Skeletal muscle satellite cell (primary cell): ENCODE results near the gene GNAQ.

ENCODE experiments used
- H3K27me3 ChIP-seq: 2 replicates; pipeline ENCODE4 v1.7.0; 2013; ENCODE audit warnings: low read length; ENCODE audit not compliant: control insufficient read depth, insufficient read depth
- H3K36me3 ChIP-seq: 2 replicates; pipeline ENCODE4 v1.7.0; 2013; ENCODE audit warnings: mild to moderate bottlenecking, control low read depth, low read length; ENCODE audit not compliant: insufficient read depth
- H3K4me1 ChIP-seq: 2 replicates; pipeline ENCODE4 v1.7.0; 2013; ENCODE audit warnings: low read length; ENCODE audit not compliant: control insufficient read depth, insufficient read depth
- H3K4me2 ChIP-seq: 2 replicates; pipeline ENCODE4 v1.7.0; 2013; ENCODE audit warnings: mild to moderate bottlenecking, low read length
- H3K4me3 ChIP-seq: 2 replicates; pipeline ENCODE4 v1.7.0; 2013; ENCODE audit warnings: low read length
- H3K9ac ChIP-seq: 2 replicates; pipeline ENCODE4 v1.7.0; 2013; ENCODE audit warnings: mild to moderate bottlenecking, low read depth, low read length, moderate library complexity
- H3K9me3 ChIP-seq: replicated peaks from 2 replicates; pipeline ENCODE4 v1.7.0; 2013; ENCODE audit warnings: mild to moderate bottlenecking, control low read depth, low read length

The GNAQ gene

DNA sequence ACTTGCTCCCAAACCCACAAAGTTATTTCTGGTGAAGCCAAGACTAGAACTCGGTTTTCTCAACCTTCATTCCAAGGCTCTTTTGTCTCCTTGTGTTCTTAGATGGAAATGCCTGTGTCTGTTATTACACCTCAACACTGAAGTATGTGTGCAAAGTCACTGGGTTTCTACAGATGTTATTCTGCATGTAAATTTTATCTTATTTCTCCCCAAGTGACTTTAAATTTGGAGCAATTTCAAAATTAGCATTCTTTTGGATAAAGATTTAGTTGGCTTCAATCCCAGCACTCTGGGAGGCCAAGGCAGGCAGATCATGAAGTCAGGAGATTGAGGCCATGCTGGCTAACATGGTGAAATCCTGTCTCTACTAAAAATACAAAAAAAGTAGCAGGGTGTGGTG is 279.1 kb downstream of the GNAQ start:
- peak overlapping the region; percentile 3 for H3K4me2 ChIP-seq
- H3K9me3 ChIP-seq, result peaks cover 8% of the 10 kb centered on the region
- no peaks in the 10 kb centered on the region for H3K27me3 ChIP-seq
- H3K4me1 ChIP-seq, result peaks cover 34% of the 10 kb centered on the region
- no peak overlapping the region for H3K9ac ChIP-seq
- no peaks in the 10 kb centered on the region for H3K36me3 ChIP-seq
- H3K4me3 ChIP-seq, result no peak overlapping the region

GRCh38 chr9:77751341-77752091 is 280.1 kb downstream of the GNAQ start:
- H3K9me3 ChIP-seq, result peaks cover 4% of the 10 kb centered on the region
- H3K36me3 ChIP-seq, result no peaks in the 10 kb centered on the region
- H3K9ac ChIP-seq, result peak overlapping the region; percentile 37
- no peak overlapping the region for H3K4me3 ChIP-seq
- H3K4me1 ChIP-seq, result peaks cover 34% of the 10 kb centered on the region
- H3K27me3 ChIP-seq, result no peaks in the 10 kb centered on the region
- no peak overlapping the region for H3K4me2 ChIP-seq

GRCh38 chr9:77750981-77751340 is 280.6 kb downstream of the GNAQ start:
- Histone ChIP-seq H3K9ac (peak overlapping the region; percentile 37), H3K4me1 (peaks cover 34% of the 10 kb centered on the region), H3K4me3 (no peak overlapping the region), H3K9me3 (no peaks in the 10 kb centered on the region), H3K4me2 (peak overlapping the region; percentile 21), H3K27me3 (no peaks in the 10 kb centered on the region), H3K36me3 (no peaks in the 10 kb centered on the region)

GRCh38 chr9:77750284-77750683 is 281.3 kb downstream of the GNAQ start:
- H3K36me3 ChIP-seq, result no peaks in the 10 kb centered on the region
- no peaks in the 10 kb centered on the region for H3K27me3 ChIP-seq
- H3K9ac ChIP-seq, result peak overlapping the region; percentile 37
- H3K4me1 ChIP-seq, result peaks cover 34% of the 10 kb centered on the region
- H3K4me3 ChIP-seq, result no peak overlapping the region
- no peaks in the 10 kb centered on the region for H3K9me3 ChIP-seq
- H3K4me2 ChIP-seq, result peak overlapping the region; percentile 31

- no peaks in the 10 kb centered on the region for H3K36me3 ChIP-seq
- H3K4me2 ChIP-seq, result no peak overlapping the region
- peaks cover 39% of the 10 kb centered on the region for H3K4me1 ChIP-seq
- H3K9me3 ChIP-seq, result no peaks in the 10 kb centered on the region
- no peaks in the 10 kb centered on the region for H3K27me3 ChIP-seq
- H3K9ac ChIP-seq, result no peak overlapping the region
- H3K4me3 ChIP-seq, result no peak overlapping the region
Measured at GRCh38 chr9:77748214-77748772, 283.3 kb downstream of the GNAQ start.

- H3K4me2 ChIP-seq, result no peak overlapping the region
- no peaks in the 10 kb centered on the region for H3K9me3 ChIP-seq
- no peaks in the 10 kb centered on the region for H3K27me3 ChIP-seq
- H3K9ac ChIP-seq, result no peak overlapping the region
- H3K4me1 ChIP-seq, result peaks cover 34% of the 10 kb centered on the region
- H3K4me3 ChIP-seq, result no peak overlapping the region
- H3K36me3 ChIP-seq, result no peaks in the 10 kb centered on the region
Measured at GRCh38 chr9:77747163-77747562, 284.4 kb downstream of the GNAQ start.

GRCh38 chr9:77744841-77745430 is 286.7 kb downstream of the GNAQ start:
- Histone ChIP-seq H3K4me2 (no peak overlapping the region), H3K4me3 (no peak overlapping the region), H3K9me3 (no peaks in the 10 kb centered on the region), H3K27me3 (no peaks in the 10 kb centered on the region), H3K9ac (no peak overlapping the region), H3K36me3 (no peaks in the 10 kb centered on the region), H3K4me1 (peaks cover 13% of the 10 kb centered on the region)

DNA sequence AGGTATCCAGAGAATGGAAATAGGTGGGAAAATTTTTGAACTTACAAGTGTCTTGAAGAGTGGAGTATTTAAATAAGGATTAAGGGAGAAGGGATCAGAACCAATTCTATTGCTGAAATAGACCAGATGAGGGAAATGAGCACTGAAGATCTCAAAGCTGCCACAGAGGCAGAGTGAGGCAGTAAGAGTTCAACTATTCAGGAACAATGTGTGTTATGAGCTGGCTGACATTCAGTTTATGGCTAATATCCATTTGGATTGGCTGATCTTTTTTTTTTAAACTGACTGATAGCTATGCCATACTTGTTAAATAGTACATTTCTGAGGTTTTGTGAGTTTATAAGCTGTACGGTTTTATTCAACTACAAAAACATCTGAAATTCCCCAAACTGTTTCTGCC is 288.2 kb downstream of the GNAQ start:
- no peaks in the 10 kb centered on the region for H3K9me3 ChIP-seq
- no peak overlapping the region for H3K4me2 ChIP-seq
- no peaks in the 10 kb centered on the region for H3K27me3 ChIP-seq
- no peak overlapping the region for H3K4me3 ChIP-seq
- H3K4me1 ChIP-seq, result peaks cover 5% of the 10 kb centered on the region
- H3K36me3 ChIP-seq, result no peaks in the 10 kb centered on the region
- no peak overlapping the region for H3K9ac ChIP-seq

DNA sequence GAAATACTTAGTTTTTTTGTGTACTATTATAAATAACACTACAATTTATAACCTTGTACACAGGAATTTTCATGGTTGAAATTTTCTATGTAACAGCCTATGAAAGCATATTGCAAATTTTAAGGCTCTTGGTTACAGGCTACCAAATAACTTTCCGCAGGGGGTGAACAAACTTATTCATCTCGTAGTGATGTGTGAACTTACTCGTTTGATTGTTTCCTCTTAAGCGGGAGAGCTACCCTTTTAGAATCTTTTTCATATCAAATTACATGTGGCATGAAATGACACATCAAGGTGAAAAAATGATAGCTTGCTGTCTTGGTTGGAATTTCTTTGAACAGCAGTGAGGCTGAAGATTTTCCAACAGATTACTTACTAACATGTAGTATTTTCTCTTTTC is 292.7 kb downstream of the GNAQ start:
- peaks cover 5% of the 10 kb centered on the region for H3K36me3 ChIP-seq
- H3K4me3 ChIP-seq, result no peak overlapping the region
- H3K4me2 ChIP-seq, result no peak overlapping the region
- H3K4me1 ChIP-seq, result peaks cover 25% of the 10 kb centered on the region
- H3K27me3 ChIP-seq, result no peaks in the 10 kb centered on the region
- no peak overlapping the region for H3K9ac ChIP-seq
- H3K9me3 ChIP-seq, result no peaks in the 10 kb centered on the region

- Histone ChIP-seq H3K9ac (no peak overlapping the region), H3K4me2 (peak overlapping the region; percentile 36), H3K4me3 (no peak overlapping the region), H3K27me3 (no peaks in the 10 kb centered on the region), H3K4me1 (peaks cover 39% of the 10 kb centered on the region), H3K36me3 (peaks cover 5% of the 10 kb centered on the region), H3K9me3 (no peaks in the 10 kb centered on the region)
Measured at GRCh38 chr9:77735494-77735893, 296.1 kb downstream of the GNAQ start.

GRCh38 chr9:77731930-77732329 is 299.7 kb downstream of the GNAQ start:
- Histone ChIP-seq H3K36me3 (peaks cover 21% of the 10 kb centered on the region), H3K9me3 (no peaks in the 10 kb centered on the region)

More at GRCh38 chr9:77731930-77732329, 299.7 kb downstream of the GNAQ start:
- H3K27me3 ChIP-seq, result no peaks in the 10 kb centered on the region
- peaks cover 39% of the 10 kb centered on the region for H3K4me1 ChIP-seq
- no peak overlapping the region for H3K4me3 ChIP-seq
- no peak overlapping the region for H3K4me2 ChIP-seq
- no peak overlapping the region for H3K9ac ChIP-seq
